ENCODE results near the gene VAV2.

The VAV2 gene

DNA sequence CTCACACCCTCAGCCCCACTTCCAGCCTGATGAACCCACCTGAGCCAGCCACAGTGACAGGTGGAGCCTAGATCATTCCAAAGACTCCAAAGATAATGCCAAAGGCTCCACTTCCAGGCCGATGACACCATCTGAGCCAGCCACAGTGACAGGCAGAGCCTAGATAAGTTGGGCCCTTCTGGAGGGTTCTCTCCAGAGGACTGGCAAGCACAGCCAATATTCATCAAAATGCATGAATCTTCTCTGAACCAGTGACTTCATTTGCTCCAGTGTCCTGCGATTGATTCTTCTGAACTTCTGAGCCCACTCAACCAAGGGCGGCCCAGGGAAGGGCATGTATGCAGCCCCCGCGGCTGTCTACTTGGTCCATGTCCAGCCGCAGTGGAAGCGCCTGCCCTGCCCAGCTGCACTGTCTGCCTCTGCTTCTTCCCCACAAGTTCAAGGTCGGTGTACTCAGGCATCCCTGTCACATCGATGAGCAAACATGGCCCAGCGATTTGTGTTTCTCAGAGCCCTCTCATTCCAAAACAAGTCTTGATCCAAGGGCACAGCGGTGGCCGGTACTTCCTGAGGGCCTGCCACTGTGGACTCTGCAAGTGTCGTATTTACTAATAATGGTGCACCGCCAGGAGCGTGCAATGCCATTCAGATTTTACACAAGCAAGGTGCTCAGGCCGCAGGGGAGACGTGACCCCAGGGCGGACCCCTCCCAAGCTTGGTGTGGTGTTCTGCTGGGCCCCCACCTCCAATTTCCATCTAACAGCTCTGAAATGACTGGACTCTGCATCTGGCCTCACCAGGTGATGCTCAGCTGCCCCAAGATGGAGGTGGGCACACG lies 107.0 kb downstream of the VAV2 start:
- TF ChIP-seq, protein P1, sequence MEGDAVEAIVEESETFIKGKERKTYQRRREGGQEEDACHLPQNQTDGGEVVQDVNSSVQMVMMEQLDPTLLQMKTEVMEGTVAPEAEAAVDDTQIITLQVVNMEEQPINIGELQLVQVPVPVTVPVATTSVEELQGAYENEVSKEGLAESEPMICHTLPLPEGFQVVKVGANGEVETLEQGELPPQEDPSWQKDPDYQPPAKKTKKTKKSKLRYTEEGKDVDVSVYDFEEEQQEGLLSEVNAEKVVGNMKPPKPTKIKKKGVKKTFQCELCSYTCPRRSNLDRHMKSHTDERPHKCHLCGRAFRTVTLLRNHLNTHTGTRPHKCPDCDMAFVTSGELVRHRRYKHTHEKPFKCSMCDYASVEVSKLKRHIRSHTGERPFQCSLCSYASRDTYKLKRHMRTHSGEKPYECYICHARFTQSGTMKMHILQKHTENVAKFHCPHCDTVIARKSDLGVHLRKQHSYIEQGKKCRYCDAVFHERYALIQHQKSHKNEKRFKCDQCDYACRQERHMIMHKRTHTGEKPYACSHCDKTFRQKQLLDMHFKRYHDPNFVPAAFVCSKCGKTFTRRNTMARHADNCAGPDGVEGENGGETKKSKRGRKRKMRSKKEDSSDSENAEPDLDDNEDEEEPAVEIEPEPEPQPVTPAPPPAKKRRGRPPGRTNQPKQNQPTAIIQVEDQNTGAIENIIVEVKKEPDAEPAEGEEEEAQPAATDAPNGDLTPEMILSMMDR (IDR thresholded peaks at IDR 0.05; ENCODE audit: low read depth, low read length): no peak
- no peak overlapping the region for H3K4me3 ChIP-seq (ENCODE audit: low read depth, low read length)

DNA sequence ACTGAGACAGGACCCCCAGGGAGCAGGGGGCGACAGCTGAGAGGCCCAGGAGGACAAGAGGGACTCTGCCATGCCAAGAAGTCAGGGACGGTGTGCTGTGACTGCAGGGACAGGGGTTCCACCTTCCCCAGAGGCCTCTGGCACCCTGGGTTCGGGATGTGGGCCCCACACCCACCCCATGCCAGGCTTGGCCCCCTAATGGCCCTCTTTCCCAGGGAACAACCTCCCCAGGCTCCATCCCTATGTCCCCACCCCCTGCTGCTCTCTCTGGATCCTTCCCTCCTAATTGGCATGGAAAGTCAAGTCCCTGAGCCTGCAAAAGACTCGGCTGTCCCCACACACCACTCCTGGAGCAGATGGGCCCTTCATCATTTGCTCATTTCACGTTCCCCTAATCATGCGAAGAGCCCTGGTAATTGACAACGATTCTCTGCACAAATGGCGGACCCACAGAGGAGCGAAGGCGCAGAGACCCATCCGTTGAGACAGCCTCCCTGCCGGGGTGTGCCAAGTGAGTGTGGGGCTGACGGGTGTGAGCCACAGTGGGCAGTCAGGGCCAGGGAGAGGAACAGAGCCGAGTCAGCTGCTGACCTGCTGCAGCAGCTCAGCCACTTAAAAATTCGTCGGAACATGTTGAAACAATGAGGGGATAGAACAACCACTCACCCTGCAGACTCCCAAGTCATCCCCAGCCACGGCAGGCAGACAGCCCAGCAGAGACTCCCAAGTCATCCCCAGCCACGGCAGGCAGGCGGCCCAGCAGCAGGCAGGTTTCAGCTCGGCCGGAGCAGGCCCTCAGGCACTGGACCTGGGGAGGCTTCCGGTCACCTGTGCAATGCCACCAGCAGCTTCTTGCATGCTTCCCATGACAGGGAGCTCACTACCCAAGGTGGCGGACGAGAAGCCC lies 109.0 kb downstream of the VAV2 start:
- TF ChIP-seq, protein P1 (IDR thresholded peaks at IDR 0.05; ENCODE audit: low read depth, low read length): no peak

DNA sequence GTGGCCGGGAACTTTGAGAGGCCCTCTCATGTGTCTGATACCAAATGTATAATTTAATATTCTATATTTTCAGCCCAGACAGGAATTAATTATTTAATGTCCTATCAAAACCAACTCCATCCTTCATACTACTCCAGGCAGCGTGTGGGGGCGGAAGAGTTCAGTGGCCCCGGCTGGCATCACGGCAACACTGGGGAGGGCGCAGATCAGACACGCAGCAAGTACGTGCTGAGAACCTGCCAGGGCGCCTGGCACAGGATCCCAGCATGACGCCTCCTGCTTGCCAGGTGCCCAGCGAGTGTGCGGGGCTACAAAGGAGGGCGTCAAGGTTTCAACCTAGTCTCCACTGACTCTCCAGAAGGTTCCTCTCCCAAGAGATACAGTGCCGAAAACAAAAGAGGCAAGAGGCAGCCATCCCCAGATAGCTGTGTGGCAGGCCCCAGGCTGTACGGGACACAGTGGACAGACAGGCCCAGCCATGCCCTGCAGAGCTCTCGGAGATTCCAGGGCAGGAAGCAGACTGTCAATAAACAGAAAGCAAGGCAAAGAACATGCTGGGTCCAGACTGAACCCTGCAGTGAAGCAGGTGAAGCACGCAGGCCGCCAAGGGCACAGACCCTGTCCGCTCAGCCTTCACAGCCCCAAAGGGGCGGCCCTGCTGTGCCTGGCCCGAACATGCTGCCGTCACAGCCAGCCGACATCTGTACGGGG lies 110.3 kb downstream of the VAV2 start:
- TF ChIP-seq, protein P1 (IDR thresholded peaks at IDR 0.05; ENCODE audit: low read depth, low read length): no peak
- H3K4me3 ChIP-seq (ENCODE audit: low read depth, low read length): no peak overlapping the region

More for the DNA sequence above, 109.0 kb downstream of the VAV2 start:
- no peak overlapping the region for H3K4me3 ChIP-seq (ENCODE audit: low read depth, low read length)

DNA sequence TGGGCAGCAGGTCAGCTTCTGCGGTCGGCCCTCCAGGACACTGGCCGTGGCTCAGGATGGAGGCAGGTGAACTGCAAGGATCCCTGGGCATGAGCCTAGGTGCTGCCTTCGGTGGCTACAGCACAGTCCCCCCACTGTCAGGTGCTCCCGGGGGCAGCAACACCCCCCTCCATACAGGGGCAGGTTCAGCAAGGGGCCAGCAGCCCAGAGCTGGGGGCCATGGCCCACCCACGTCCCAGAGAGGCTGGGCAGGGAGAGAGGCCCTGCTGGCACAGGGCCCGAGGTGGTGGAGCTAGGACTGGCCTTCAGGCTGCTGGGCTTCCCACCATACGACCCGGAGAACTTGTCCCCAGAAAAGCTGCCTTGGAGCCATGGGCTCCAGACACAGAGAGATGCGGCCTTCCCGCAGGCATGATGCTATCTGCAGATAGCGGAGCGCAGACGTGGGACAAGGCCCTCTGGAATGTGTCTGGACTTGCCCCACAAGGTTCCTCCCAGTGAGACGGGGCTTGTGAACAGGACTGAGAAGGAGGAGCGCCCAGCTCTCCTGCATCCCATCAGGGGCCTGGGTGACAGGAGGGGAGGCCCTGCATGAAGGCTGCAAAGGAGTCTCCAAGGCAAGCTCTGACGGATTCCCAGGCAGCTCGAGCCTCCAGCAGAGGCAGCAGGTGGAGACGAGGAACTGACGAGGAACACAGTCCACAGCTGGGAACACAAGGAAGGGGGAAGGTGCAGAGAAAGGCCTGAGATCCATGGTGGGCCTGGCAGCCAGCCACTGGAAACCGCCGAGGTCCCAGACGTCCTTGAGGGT lies 111.1 kb downstream of the VAV2 start:
- TF ChIP-seq, protein P1 (IDR thresholded peaks at IDR 0.05; ENCODE audit: low read depth, low read length): no peak
- no peak overlapping the region for H3K4me3 ChIP-seq (ENCODE audit: low read depth, low read length)

DNA sequence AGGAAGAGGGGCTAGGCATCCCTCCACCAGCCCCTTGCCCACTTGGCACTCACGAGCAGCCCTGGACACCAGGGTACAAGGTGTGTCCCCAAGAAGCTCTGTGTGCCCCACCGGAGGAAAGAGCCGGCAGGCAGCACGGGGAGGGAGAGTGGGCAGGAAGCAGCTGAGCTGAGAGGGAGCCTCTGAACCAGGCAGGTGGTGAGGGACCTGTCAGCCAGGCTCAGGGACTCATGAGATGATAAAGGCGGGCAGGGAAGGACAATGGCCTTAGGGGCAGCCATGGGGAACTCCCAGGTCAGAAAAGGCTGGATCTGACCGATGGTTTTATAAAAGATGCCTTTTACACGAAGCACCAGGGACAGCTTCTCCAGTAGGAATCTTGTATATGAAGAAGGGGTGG lies 112.0 kb downstream of the VAV2 start:
- TF ChIP-seq, protein P1 (IDR thresholded peaks at IDR 0.05; ENCODE audit: low read depth, low read length): no peak
- no peak overlapping the region for H3K4me3 ChIP-seq (ENCODE audit: low read depth, low read length)

DNA sequence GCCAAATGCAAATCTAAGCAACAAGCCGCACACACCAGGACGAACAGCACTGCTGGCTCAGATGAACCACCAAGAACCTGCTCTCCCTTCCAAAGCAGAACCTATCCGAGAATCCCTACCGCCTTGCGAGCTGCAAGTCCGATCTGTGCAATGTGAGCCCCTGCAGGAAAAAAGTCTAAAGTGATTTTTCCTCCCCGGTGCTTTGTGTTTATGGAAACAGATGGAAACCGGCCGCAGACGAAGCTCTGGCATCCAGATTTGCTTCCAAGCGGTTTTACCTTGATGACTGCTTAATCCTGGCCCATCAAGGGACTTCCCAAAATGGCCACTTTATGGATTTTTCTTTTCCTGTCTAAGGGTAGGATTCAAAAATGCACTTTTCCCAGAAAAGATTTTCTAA lies 112.5 kb downstream of the VAV2 start:
- H3K4me3 ChIP-seq (ENCODE audit: low read depth, low read length): no peak overlapping the region
- TF ChIP-seq, protein P1 (IDR thresholded peaks at IDR 0.05; ENCODE audit: low read depth, low read length): no peak
